Endodermal cell (in vitro differentiated cells): ENCODE measurements around the gene HORMAD2. TPM values are rescaled to one million over a fixed set of nuclear protein-coding genes. Genes with fewer than 3 reads are reported as not detected.

Experiments used
- DNase-seq: peaks from one replicate; pipeline ENCODE4 v3.0.0-alpha.2; 2017
- H3K27ac ChIP-seq: 2 replicates; pipeline ENCODE4 v1.5.1; 2013; ENCODE audit warnings: mild to moderate bottlenecking, low read depth, low read length, moderate library complexity
- H3K27me3 ChIP-seq: 2 replicates; pipeline ENCODE4 v1.6.1; 2013; ENCODE audit warnings: mild to moderate bottlenecking, low read length, moderate library complexity; ENCODE audit not compliant: insufficient read depth, control insufficient read depth, poor library complexity, severe bottlenecking
- H3K36me3 ChIP-seq: 2 replicates; pipeline ENCODE4 v1.7.0; 2013; ENCODE audit warnings: mild to moderate bottlenecking, low read length, moderate library complexity; ENCODE audit not compliant: control insufficient read depth, insufficient read depth
- H3K4me1 ChIP-seq: one replicate; pipeline ENCODE4 v1.7.0; 2013; ENCODE audit warnings: low read length; ENCODE audit not compliant: control insufficient read depth, insufficient read depth
- H3K4me3 ChIP-seq: 2 replicates; pipeline ENCODE4 v1.5.1; 2013; ENCODE audit warnings: mild to moderate bottlenecking, low read length, moderate library complexity
- H3K9ac ChIP-seq: 2 replicates; pipeline ENCODE4 v1.6.1; 2013; ENCODE audit warnings: mild to moderate bottlenecking, low read length, moderate library complexity; ENCODE audit not compliant: poor library complexity, severe bottlenecking; ENCODE audit errors: extremely low read depth
- H3K9me3 ChIP-seq: 2 replicates; pipeline ENCODE4 v1.6.1; 2013; ENCODE audit warnings: mild to moderate bottlenecking, low read length, moderate library complexity; ENCODE audit not compliant: control insufficient read depth
- H3K27ac Mint-ChIP-seq: 2 replicates; pipeline ENCODE4 v1.8.0; 2020; ENCODE audit warnings: mixed read lengths
- H3K27me3 Mint-ChIP-seq: 2 replicates; pipeline ENCODE4 v1.8.0; 2021; ENCODE audit warnings: mild to moderate bottlenecking, mixed read lengths; ENCODE audit not compliant: insufficient read depth
- H3K36me3 Mint-ChIP-seq: 2 replicates; pipeline ENCODE4 v1.8.0; 2020; ENCODE audit warnings: low read depth, mixed read lengths
- H3K4me1 Mint-ChIP-seq: 2 replicates; pipeline ENCODE4 v1.8.0; 2020; ENCODE audit warnings: mixed read lengths
- H3K4me3 Mint-ChIP-seq: 2 replicates; pipeline ENCODE4 v1.8.0; 2020; ENCODE audit warnings: mild to moderate bottlenecking, moderate library complexity, mixed read lengths
- H3K9me3 Mint-ChIP-seq: 2 replicates; pipeline ENCODE4 v1.8.0; 2020; ENCODE audit warnings: mild to moderate bottlenecking, mixed read lengths
- WGBS, 2 experiments: methylation state at CpG; one replicate each; pipeline versions ENCODE4 v1.1.5 to v1.1.7; 2013; ENCODE audit warnings: missing lambda C conversion rate in 2 of 2, mixed read lengths in 1 of 2; ENCODE audit not compliant: insufficient coverage in 1 of 2, insufficient read length in 1 of 2; 5-methylcytosine and 5-hydroxymethylcytosine counted together
- total RNA-seq, 2 donors: library from RNA; stranded (reverse); fragmentation: NEBNext Ultra II Directional in 1 of 2; extraction: Animal tissue kit (Norgen Biotek cat#: 25700) in 1 of 2; gene quantifications; 2 replicates in 1 of 2; 3 replicates in 1 of 2; pipeline ENCODE4 v1.2.1, GENCODE V29; 2021
- TF ChIP-seq, protein P1 (sequence below): fragments of 200-600 bp; sonication (generic); conservative IDR thresholded peaks from 2 replicates; pipeline ENCODE4 v1.5.0; 2021; ENCODE audit warnings: antibody characterized with exemption, mild to moderate bottlenecking

The HORMAD2 gene
- total RNA-seq, 2 donors from 2014 or later = 0.55 TPM; not detected in 1

DNA sequence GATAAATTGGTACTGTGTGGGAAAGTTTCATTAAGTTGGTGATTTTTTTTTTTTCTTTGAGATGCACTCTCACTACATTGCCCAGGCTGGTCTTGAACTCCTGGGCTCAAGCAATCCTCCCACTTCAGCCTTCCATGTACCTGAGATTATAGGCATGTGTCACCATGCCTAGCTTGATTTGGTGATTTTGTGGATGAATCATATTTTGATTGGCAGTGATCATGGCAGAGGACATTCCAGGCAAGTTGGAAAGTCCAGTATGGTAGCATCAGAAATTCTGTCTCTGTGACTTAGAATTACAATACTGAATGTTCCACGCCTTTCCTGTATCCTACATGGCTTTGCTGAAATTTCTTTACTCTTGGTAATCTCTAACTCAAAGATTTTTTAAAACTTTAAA lies 49.4 kb downstream of the HORMAD2 start:
- Histone ChIP-seq H3K9ac (no peak overlapping the region), H3K27me3 (no peaks in the 10 kb centered on the region), H3K4me1 (no peaks in the 10 kb centered on the region), H3K9me3 (no peaks in the 10 kb centered on the region), H3K36me3 (no peaks in the 10 kb centered on the region), H3K4me3 (no peak overlapping the region), H3K27ac (no peak overlapping the region)
- TF ChIP-seq, protein P1, sequence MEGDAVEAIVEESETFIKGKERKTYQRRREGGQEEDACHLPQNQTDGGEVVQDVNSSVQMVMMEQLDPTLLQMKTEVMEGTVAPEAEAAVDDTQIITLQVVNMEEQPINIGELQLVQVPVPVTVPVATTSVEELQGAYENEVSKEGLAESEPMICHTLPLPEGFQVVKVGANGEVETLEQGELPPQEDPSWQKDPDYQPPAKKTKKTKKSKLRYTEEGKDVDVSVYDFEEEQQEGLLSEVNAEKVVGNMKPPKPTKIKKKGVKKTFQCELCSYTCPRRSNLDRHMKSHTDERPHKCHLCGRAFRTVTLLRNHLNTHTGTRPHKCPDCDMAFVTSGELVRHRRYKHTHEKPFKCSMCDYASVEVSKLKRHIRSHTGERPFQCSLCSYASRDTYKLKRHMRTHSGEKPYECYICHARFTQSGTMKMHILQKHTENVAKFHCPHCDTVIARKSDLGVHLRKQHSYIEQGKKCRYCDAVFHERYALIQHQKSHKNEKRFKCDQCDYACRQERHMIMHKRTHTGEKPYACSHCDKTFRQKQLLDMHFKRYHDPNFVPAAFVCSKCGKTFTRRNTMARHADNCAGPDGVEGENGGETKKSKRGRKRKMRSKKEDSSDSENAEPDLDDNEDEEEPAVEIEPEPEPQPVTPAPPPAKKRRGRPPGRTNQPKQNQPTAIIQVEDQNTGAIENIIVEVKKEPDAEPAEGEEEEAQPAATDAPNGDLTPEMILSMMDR = no peak
- Mint-ChIP-seq H3K4me1 (no peaks in the 10 kb centered on the region), H3K27me3 (no peaks in the 10 kb centered on the region), H3K27ac (no peak overlapping the region), H3K9me3 (no peaks in the 10 kb centered on the region), H3K36me3 (no peaks in the 10 kb centered on the region), H3K4me3 (no peak overlapping the region)
- WGBS, 2 experiments = 92% methylated on average over 1 of the region's 1 CpG; no CpG with 5 or more reads in 1 of the 2 experiments
- DNase-seq = no peak

DNA sequence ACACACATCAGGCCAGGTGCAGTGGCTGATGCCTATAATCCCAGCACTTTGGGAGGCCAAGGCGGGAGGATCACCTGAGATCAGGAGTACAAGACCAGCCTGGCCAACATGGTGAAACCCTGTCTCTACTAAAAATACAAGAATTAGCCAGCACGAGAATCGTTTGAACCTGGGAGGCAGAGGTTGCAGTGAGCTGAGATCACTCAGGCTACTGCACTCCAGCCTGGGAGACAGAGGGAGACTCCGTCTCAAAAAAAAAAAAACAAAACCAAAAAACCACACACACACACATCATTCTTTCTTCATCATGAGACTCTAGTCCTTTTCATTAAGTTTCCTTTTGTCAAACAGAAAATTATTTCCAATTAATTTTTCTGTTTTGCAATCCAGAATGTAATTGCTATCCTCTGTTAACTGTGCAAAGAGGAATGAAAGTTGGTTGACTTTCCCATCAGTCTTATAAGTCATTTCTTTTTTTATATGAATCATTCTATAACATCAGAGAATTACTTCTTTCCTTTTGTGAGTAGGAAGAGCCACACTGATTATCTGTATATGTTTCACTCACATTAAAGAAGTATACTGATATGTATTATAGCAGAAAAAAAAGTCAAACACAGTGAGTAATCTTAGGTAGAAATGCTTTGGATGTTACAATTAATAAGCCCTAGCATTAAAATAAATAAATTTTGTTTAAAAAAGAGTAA lies 52.2 kb downstream of the HORMAD2 start:
- DNase-seq = no peak
- WGBS, 2 experiments = 86% methylated on average over 4 of the region's 4 CpGs
- no peaks in the 10 kb centered on the region for H3K9me3 ChIP-seq
- H3K4me3 ChIP-seq = no peak overlapping the region
- peaks cover 7% of the 10 kb centered on the region for H3K27me3 Mint-ChIP-seq
- H3K27ac Mint-ChIP-seq = no peak overlapping the region
- H3K36me3 ChIP-seq = no peaks in the 10 kb centered on the region
- no peaks in the 10 kb centered on the region for H3K27me3 ChIP-seq
- no peak overlapping the region for H3K9ac ChIP-seq
- TF ChIP-seq, protein P1 = no peak
- H3K4me3 Mint-ChIP-seq = no peak overlapping the region
- no peaks in the 10 kb centered on the region for H3K36me3 Mint-ChIP-seq
- no peaks in the 10 kb centered on the region for H3K4me1 ChIP-seq
- no peaks in the 10 kb centered on the region for H3K9me3 Mint-ChIP-seq
- no peaks in the 10 kb centered on the region for H3K4me1 Mint-ChIP-seq
- no peak overlapping the region for H3K27ac ChIP-seq

DNA sequence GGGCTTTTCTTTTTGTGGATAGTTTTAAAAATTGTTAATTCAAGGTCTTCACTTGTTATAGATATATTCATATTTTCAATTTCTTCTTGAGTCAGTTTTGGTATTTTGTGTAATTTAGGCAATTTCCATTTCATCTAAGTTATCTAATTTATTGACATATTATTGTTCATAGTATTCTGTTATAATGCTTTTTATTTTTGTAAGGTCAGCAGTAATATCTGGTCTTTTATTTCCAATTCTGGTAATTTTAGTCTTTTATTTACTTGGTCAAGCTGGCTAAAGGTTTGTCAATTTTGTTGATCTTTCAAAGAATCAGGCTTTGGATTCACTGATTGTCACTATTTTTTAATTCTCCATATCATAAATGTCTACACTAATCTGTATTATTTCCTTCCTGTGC lies 60.1 kb downstream of the HORMAD2 start:
- H3K27ac Mint-ChIP-seq = no peak overlapping the region
- H3K27ac ChIP-seq = no peak overlapping the region

More for the DNA sequence above, 60.1 kb downstream of the HORMAD2 start:
- H3K36me3 ChIP-seq = no peaks in the 10 kb centered on the region
- DNase-seq = no peak
- Mint-ChIP-seq H3K4me3 (no peak overlapping the region), H3K27me3 (peaks cover 13% of the 10 kb centered on the region), H3K4me1 (no peaks in the 10 kb centered on the region), H3K9me3 (peaks cover 10% of the 10 kb centered on the region), H3K36me3 (no peaks in the 10 kb centered on the region)
- no peak overlapping the region for H3K4me3 ChIP-seq
- no peaks in the 10 kb centered on the region for H3K27me3 ChIP-seq
- H3K9me3 ChIP-seq = peaks cover 19% of the 10 kb centered on the region
- H3K4me1 ChIP-seq = no peaks in the 10 kb centered on the region
- TF ChIP-seq, protein P1 = no peak
- no peak overlapping the region for H3K9ac ChIP-seq
